Gastrocnemius medialis (tissue), 4 donors: Measurements from ENCODE around the gene USH2A.

Source experiments
- CTCF ChIP-seq, 5 experiments: fragments of 450-650 bp in 3 of 5; fragments of 200-600 bp in 2 of 5; sonication (generic) in 2 of 5; IDR thresholded peaks in 4 of 5; conservative IDR thresholded peaks in 1 of 5; 1 replicate in 4 of 5; 2 replicates in 1 of 5; pipeline ENCODE4 v1.5.1; 2016 to 2019; ENCODE audit warnings: antibody characterized with exemption in 5 of 5, mild to moderate bottlenecking in 3 of 5, moderate library complexity in 3 of 5
- POLR2A ChIP-seq, 2 donors: fragments of 450-650 bp; IDR thresholded peaks; one replicate each; pipeline ENCODE4 v1.6.1; 2017; ENCODE audit warnings: antibody characterized with exemption in 2 of 2, mild to moderate bottlenecking in 2 of 2, moderate library complexity in 2 of 2

- no peak for TF ChIP-seq POLR2A (IDR thresholded peaks at IDR 0.05)
- no peak for TF ChIP-seq CTCF (IDR thresholded peaks at IDR 0.05 in 4 of 5, conservative IDR thresholded peaks at IDR 0.05 in 1 of 5)
Observed at GRCh38 chr1:215761446-215761845, 661.8 kb downstream of the USH2A start.
